Gastrocnemius medialis (tissue), 4 donors: Measurements from ENCODE around the gene PUS7L. TPM values are rescaled to one million over a fixed set of nuclear protein-coding genes. Genes with fewer than 3 reads are reported as not detected.
"Not testable (repeated sequence)": the region's sequence is repeated elsewhere in the genome, so short reads cannot be mapped to it uniquely, and the experiment has no call there.

Source experiments
- ATAC-seq, 2 donors: fragments of 150-250 bp; one replicate each; pipeline ENCODE4 v1.9.1; 2016
- DNase-seq, 2 donors: peaks; one replicate each; pipeline ENCODE4 v3.0.0-alpha.2; 2019
- H3K27ac ChIP-seq, 4 donors: fragments of 200-600 bp; sonication (generic); 1 replicate in 1 of 4; 2 replicates in 3 of 4; pipeline ENCODE4 v1.5.1; 2016 to 2018; ENCODE audit warnings: mild to moderate bottlenecking in 2 of 4, moderate library complexity in 1 of 4
- H3K27me3 ChIP-seq, 3 donors: fragments of 200-600 bp; sonication (generic) in 2 of 3; 1 replicate in 1 of 3; 2 replicates in 2 of 3; pipeline versions ENCODE4 v1.5.1 to v1.6.0; 2016 to 2019; ENCODE audit warnings: mild to moderate bottlenecking in 1 of 3, moderate library complexity in 1 of 3
- H3K36me3 ChIP-seq, 2 donors: fragments of 200-600 bp; sonication (generic) in 1 of 2; one replicate each; pipeline ENCODE4 v1.5.1; 2017 to 2018
- H3K4me1 ChIP-seq, 2 donors: fragments of 200-600 bp; sonication (generic) in 1 of 2; one replicate each; pipeline ENCODE4 v1.5.1; 2016 to 2017; ENCODE audit warnings: mild to moderate bottlenecking in 2 of 2
- H3K4me3 ChIP-seq, 4 donors: fragments of 200-600 bp; sonication (generic) in 3 of 4; 1 replicate in 1 of 4; 2 replicates in 3 of 4; pipeline ENCODE4 v1.5.1; 2016 to 2019; ENCODE audit warnings: mild to moderate bottlenecking in 2 of 4
- H3K9me3 ChIP-seq, 3 donors: fragments of 200-600 bp; sonication (generic) in 2 of 3; 1 replicate in 1 of 3; 2 replicates in 2 of 3; pipeline ENCODE4 v1.5.1; 2016 to 2019
- POLR2A ChIP-seq, 2 donors: fragments of 450-650 bp; IDR thresholded peaks; one replicate each; pipeline ENCODE4 v1.6.1; 2017; ENCODE audit warnings: antibody characterized with exemption in 2 of 2, mild to moderate bottlenecking in 2 of 2, moderate library complexity in 2 of 2
- in situ Hi-C, 4 donors: fragments of 200-750 bp; cut with MboI; loops; one replicate each; pipeline versions ENCODE4 v1.15.0 to v1.8.0; 2017; ENCODE audit warnings: low sequenced_read_pairs in 4 of 4
- intact Hi-C: fragments of 100-400 bp; cut with DNase I; formaldehyde crosslinking; loops from one replicate; pipeline ENCODE4 v1.15.1; 2023; ENCODE audit warnings: low total_unique reads
- total RNA-seq, 4 donors: library from RNA; depleted of rRNA; stranded (reverse); fragments of >200 nt; gene quantifications; one replicate each; pipeline versions ENCODE4 v1.1.0 to v1.2.3, GENCODE V29; 2016
- TF ChIP-seq, protein P1 (sequence below), 5 experiments: fragments of 450-650 bp in 3 of 5; fragments of 200-600 bp in 2 of 5; sonication (generic) in 2 of 5; IDR thresholded peaks in 4 of 5; conservative IDR thresholded peaks in 1 of 5; 1 replicate in 4 of 5; 2 replicates in 1 of 5; pipeline ENCODE4 v1.5.1; 2016 to 2019; ENCODE audit warnings: antibody characterized with exemption in 5 of 5, mild to moderate bottlenecking in 3 of 5, moderate library complexity in 3 of 5

The PUS7L gene
- total RNA-seq, 4 donors from 2014 or later = 2.0 to 5.8 (median 3.7) TPM

DNA sequence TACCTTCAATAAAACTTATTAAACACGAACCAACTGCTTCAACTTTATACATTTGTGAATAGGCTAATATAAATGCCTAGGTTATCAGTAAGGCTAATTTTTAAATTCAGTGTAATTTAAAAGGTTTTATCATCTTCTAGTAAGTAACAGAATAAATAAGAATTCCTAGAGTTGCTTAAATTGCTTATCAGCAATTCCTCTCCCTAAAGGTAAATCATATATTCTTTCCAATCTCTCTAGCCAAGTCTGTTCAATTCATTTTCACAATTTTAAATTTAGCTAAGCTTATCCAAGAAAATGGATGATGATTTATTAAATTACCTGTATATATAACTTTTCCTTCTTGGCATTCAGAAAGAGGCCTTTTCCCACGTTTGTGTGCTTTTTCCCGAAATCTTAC lies 4.6 kb downstream of the PUS7L start:
- in situ Hi-C loops (no loop called here), intact Hi-C loops (no loop called here)
- ATAC-seq (no peak), DNase-seq (no peak)
- Histone ChIP-seq H3K9me3 (no peaks in the 10 kb centered on the region), H3K27ac (no peak overlapping the region), H3K27me3 (no peaks in the 10 kb centered on the region), H3K4me3 (no peak overlapping the region), H3K36me3 (peaks cover 0 to 5% of the 10 kb centered on the region in 2 donors), H3K4me1 (peaks cover 7 to 16% of the 10 kb centered on the region in 2 donors)
- TF ChIP-seq POLR2A (IDR thresholded peaks at IDR 0.05) = no peak
- TF ChIP-seq, protein P1, sequence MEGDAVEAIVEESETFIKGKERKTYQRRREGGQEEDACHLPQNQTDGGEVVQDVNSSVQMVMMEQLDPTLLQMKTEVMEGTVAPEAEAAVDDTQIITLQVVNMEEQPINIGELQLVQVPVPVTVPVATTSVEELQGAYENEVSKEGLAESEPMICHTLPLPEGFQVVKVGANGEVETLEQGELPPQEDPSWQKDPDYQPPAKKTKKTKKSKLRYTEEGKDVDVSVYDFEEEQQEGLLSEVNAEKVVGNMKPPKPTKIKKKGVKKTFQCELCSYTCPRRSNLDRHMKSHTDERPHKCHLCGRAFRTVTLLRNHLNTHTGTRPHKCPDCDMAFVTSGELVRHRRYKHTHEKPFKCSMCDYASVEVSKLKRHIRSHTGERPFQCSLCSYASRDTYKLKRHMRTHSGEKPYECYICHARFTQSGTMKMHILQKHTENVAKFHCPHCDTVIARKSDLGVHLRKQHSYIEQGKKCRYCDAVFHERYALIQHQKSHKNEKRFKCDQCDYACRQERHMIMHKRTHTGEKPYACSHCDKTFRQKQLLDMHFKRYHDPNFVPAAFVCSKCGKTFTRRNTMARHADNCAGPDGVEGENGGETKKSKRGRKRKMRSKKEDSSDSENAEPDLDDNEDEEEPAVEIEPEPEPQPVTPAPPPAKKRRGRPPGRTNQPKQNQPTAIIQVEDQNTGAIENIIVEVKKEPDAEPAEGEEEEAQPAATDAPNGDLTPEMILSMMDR (IDR thresholded peaks at IDR 0.05 in 4 of 5, conservative IDR thresholded peaks at IDR 0.05 in 1 of 5) = no peak

DNA sequence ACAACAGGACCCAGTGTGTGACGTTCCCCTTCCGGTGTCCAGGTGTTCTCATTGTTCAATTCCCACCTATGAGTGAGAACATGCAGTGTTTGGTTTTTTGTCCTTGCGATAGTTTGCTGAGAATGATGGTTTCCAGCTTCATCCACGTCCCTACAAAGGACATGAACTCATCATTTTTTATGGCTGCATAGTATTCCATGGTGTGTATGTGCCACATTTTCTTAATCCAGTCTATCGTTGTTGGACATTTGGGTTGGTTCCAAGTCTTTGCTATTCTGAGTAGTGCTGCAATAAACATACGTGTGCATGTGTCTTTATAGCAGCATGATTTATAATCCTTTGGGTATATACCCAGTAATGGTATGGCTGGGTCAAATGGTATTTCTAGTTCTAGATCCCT lies 7.2 kb downstream of the PUS7L start:
- H3K27ac ChIP-seq, in situ Hi-C loops, H3K27me3 ChIP-seq, H3K4me3 ChIP-seq, H3K4me1 ChIP-seq, H3K9me3 ChIP-seq, ATAC-seq, intact Hi-C loops, DNase-seq: not testable (repeated sequence)
- peaks cover 0 to 11% of the 10 kb centered on the region in 2 donors for H3K36me3 ChIP-seq

DNA sequence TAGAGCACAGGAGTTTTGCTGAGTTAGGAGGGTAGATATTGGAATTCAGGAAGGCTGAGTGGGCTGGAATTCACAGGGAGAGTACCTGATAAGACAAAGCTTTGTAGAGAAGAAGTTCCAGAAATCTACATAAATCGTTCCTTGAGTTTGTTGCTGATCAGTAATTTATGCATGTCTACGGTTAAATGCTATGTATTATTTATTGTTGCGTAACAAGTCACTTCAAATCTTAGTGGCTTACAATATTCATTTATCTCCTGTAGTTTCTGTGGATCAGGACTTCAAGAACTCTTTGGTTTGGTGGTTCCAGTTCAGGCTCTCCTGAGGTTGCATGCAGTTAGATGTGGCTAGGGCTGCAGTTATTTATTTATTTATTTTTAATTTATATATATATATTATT lies 7.8 kb downstream of the PUS7L start:
- peaks cover 0 to 7% of the 10 kb centered on the region in 2 donors for H3K4me1 ChIP-seq
- H3K9me3 ChIP-seq = no peaks in the 10 kb centered on the region
- H3K27ac ChIP-seq = no peak overlapping the region
- no peak for ATAC-seq
- H3K4me3 ChIP-seq = no peak overlapping the region
- no peak for DNase-seq
- peaks cover 0 to 11% of the 10 kb centered on the region in 2 donors for H3K36me3 ChIP-seq
- intact Hi-C loops (no loop called here), in situ Hi-C loops (no loop called here)
- no peaks in the 10 kb centered on the region for H3K27me3 ChIP-seq
- TF ChIP-seq POLR2A (IDR thresholded peaks at IDR 0.05) = no peak
- TF ChIP-seq, protein P1 (IDR thresholded peaks at IDR 0.05 in 4 of 5, conservative IDR thresholded peaks at IDR 0.05 in 1 of 5) = no peak

DNA sequence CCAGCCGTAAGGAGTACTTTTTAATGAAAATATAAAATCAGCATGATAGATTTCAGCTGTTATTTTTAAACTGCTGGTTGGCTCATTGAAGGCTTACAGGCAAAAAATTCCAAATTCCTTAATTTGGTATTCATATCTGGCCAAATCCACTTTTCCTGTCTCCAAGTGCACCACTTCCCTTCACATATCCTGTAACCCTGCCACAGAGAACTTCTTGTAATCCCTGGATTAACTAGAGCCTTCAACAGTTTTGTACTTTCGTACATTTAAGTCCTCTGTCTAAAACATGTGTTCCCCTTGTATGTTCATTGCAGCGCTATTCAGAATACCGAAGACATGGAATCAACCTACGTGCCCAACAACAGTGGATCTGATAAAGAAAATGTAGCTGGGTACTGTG lies 9.6 kb downstream of the PUS7L start:
- Histone ChIP-seq H3K9me3 (no peaks in the 10 kb centered on the region), H3K27me3 (no peaks in the 10 kb centered on the region), H3K36me3 (peaks cover 0 to 29% of the 10 kb centered on the region in 2 donors), H3K4me3 (no peak overlapping the region), H3K27ac (no peak overlapping the region), H3K4me1 (peaks cover 0 to 7% of the 10 kb centered on the region in 2 donors)
- in situ Hi-C loops = loop anchor here in 1 of 4 donors (10.0 kb wide), 1 partner anchor 136 kb away; no protein-coding TSS in a partner anchor
- intact Hi-C loops = no loop called here
- no peak for TF ChIP-seq POLR2A (IDR thresholded peaks at IDR 0.05)
- TF ChIP-seq, protein P1 (IDR thresholded peaks at IDR 0.05 in 4 of 5, conservative IDR thresholded peaks at IDR 0.05 in 1 of 5) = no peak
- ATAC-seq (no peak), DNase-seq (no peak)

DNA sequence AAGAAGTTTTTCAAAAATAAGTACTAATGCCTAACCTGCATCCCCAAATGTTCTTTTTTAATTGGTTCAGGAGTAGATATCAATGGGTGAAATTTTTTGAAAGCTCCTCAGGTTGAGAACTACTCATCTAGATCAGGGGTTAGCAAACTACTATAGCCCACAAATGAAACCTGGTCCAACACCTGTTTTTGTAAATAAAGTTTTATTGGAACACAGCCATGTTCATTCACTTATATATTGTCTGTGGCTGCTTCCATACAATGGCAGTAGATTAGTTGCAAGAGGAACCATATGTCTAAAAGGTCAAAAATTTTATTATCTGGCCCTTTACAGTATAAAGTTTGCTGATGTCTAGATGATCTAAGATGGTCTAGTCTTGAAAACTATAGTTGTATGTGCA lies 13.8 kb downstream of the PUS7L start:
- in situ Hi-C loops (loop anchor here in 1 of 4 donors (10.0 kb wide), 1 partner anchor 140 kb away; no protein-coding TSS in a partner anchor), intact Hi-C loops (no loop called here)
- Histone ChIP-seq H3K27ac (no peak overlapping the region), H3K4me3 (no peak overlapping the region), H3K27me3 (no peaks in the 10 kb centered on the region), H3K36me3 (peaks cover 0 to 25% of the 10 kb centered on the region in 2 donors), H3K4me1 (peaks cover 8 to 11% of the 10 kb centered on the region in 2 donors), H3K9me3 (no peaks in the 10 kb centered on the region)
- no peak for ATAC-seq
- TF ChIP-seq, protein P1 (IDR thresholded peaks at IDR 0.05 in 4 of 5, conservative IDR thresholded peaks at IDR 0.05 in 1 of 5) = no peak
- TF ChIP-seq POLR2A (IDR thresholded peaks at IDR 0.05) = no peak
- no peak for DNase-seq
